ENCODE data around the gene NCSTN.

DNA sequence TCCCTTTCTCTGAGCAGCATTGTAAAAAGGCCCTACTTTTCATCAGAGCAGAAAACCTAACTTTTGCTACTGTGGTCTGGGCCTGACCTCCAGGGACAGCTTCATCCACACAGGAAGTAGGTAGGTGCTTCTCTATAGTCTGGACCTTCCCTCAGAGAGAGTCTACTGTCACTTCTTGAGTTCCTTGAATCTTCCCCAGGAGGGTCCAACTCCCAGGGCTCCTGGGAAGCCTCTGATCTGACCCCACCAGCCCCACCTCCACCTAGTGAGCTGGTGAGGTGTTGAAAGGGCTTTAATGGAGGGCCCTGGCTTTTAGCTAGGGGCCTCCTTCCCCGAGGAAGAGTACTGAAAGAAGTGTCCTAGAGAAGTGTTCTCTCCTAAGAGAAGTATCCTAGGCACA is 54.5 kb downstream of the NCSTN start:
- TF ChIP-seq CTCF (IDR thresholded peaks at IDR 0.05) (no peak), POLR2A (IDR thresholded peaks at IDR 0.05) (no peak)
